HepG2 (cell line): ENCODE data around the gene ZBTB22. TPM values are rescaled to one million over a fixed set of nuclear protein-coding genes. Genes with fewer than 3 reads are reported as not detected.
A peak's percentile ranks its signal among the peaks of the same experiment; 100 is the strongest.

ENCODE experiments used
- AHDC1 ChIP-seq: sonication (generic); formaldehyde crosslinking; IDR thresholded peaks from 2 replicates; pipeline ENCODE4 v1.5.1; 2020; ENCODE audit warnings: mild to moderate bottlenecking, missing genetic modification reagents, borderline replicate concordance
- CAMTA2 ChIP-seq: sonication (generic); formaldehyde crosslinking; IDR thresholded peaks from 2 replicates; pipeline ENCODE4 v1.4.0; 2020; ENCODE audit warnings: mild to moderate bottlenecking, missing genetic modification reagents, borderline replicate concordance
- EEA1 ChIP-seq: sonication (generic); formaldehyde crosslinking; IDR thresholded peaks from 2 replicates; pipeline ENCODE4 v1.5.1; 2020; ENCODE audit warnings: mild to moderate bottlenecking, missing genetic modification reagents, borderline replicate concordance
- FOXP1 ChIP-seq, 2 experiments: fragments of 450-650 bp in 1 of 2; IDR thresholded peaks; 2 replicates each; pipeline ENCODE4 v1.6.1; 2017 to 2018; ENCODE audit warnings: antibody characterized with exemption in 1 of 2
- MAFK ChIP-seq, 2 experiments: IDR thresholded peaks in 1 of 2; conservative IDR thresholded peaks in 1 of 2; 2 replicates each; pipeline ENCODE4 v1.6.1; 2011; ENCODE audit warnings: improper control_type of control experiment in 2 of 2, low read length in 2 of 2
- RBFOX2 ChIP-seq: fragments of 200-400 bp; formaldehyde crosslinking; IDR thresholded peaks from 2 replicates; pipeline ENCODE4 v1.6.1; 2017; ENCODE audit warnings: low read depth, mild to moderate bottlenecking, low read length
- RFXAP ChIP-seq: sonication (generic); formaldehyde crosslinking; IDR thresholded peaks from 2 replicates; pipeline ENCODE4 v1.4.0; 2020; ENCODE audit warnings: missing genetic modification reagents, borderline replicate concordance
- SNRNP70 ChIP-seq: fragments of 200-400 bp; formaldehyde crosslinking; IDR thresholded peaks from 2 replicates; pipeline ENCODE4 v1.6.1; 2017; ENCODE audit warnings: mild to moderate bottlenecking, low read depth, low read length, moderate library complexity
- SPEN ChIP-seq: sonication (generic); formaldehyde crosslinking; IDR thresholded peaks from 2 replicates; pipeline ENCODE4 v1.5.1; 2020; ENCODE audit warnings: low read depth, mild to moderate bottlenecking, missing genetic modification reagents
- ZFP36L1 ChIP-seq: sonication (generic); formaldehyde crosslinking; IDR thresholded peaks from 2 replicates; pipeline ENCODE4 v1.8.0; 2022; ENCODE audit warnings: mild to moderate bottlenecking, missing genetic modification reagents, moderate library complexity
- ZIK1 ChIP-seq: sonication (generic); formaldehyde crosslinking; IDR thresholded peaks from 2 replicates; pipeline ENCODE4 v1.5.0; 2020; ENCODE audit warnings: mild to moderate bottlenecking, low read depth, missing genetic modification reagents, borderline replicate concordance
- ZNF121 ChIP-seq: sonication (generic); formaldehyde crosslinking; IDR thresholded peaks from 2 replicates; pipeline ENCODE4 v1.5.0; 2020; ENCODE audit warnings: mild to moderate bottlenecking, missing genetic modification reagents
- ZNF362 ChIP-seq: sonication (generic); formaldehyde crosslinking; IDR thresholded peaks from 2 replicates; pipeline ENCODE4 v1.4.0; 2020; ENCODE audit warnings: missing genetic modification reagents, mild to moderate bottlenecking, borderline replicate concordance
- ZNF605 ChIP-seq: sonication (generic); formaldehyde crosslinking; IDR thresholded peaks from 2 replicates; pipeline ENCODE4 v1.8.0; 2022; ENCODE audit warnings: mild to moderate bottlenecking, missing genetic modification reagents
- ZNF609 ChIP-seq: sonication (generic); formaldehyde crosslinking; IDR thresholded peaks from 2 replicates; pipeline ENCODE4 v1.4.0; 2020; ENCODE audit warnings: mild to moderate bottlenecking, missing genetic modification reagents, borderline replicate concordance
- ZNF768 ChIP-seq: sonication (generic); formaldehyde crosslinking; IDR thresholded peaks from 2 replicates; pipeline ENCODE4 v1.4.0; 2020; ENCODE audit warnings: missing genetic modification reagents
- ZNF891 ChIP-seq: sonication (generic); formaldehyde crosslinking; IDR thresholded peaks from 2 replicates; pipeline ENCODE4 v1.5.0; 2020; ENCODE audit warnings: mild to moderate bottlenecking, missing genetic modification reagents
- ZSCAN9 ChIP-seq: IDR thresholded peaks from 2 replicates; pipeline ENCODE4 v1.6.1; 2016; ENCODE audit warnings: borderline replicate concordance
- polyA plus RNA-seq, 8 experiments: library from polyadenylated mRNA; depleted of rRNA in 3 of 8; stranded (reverse) in 7 of 8; unstranded in 1 of 8; fragments of >200 nt; fragmentation: Illumina TruSeq in 4 of 8; extraction: Trizol in 4 of 8; gene quantifications; 2 replicates each; pipeline versions ENCODE4 v1.2.1 to v1.2.3, GENCODE V29; 2011 to 2016; ENCODE audit warnings: low read depth in 4 of 8, missing spikeins in 1 of 8, mixed read lengths in 1 of 8; ENCODE audit not compliant: insufficient read depth in 1 of 8
- total RNA-seq, 5 experiments: library from RNA; depleted of rRNA; stranded (reverse); fragments of >200 nt; fragmentation: Illumina TruSeq; extraction: Trizol; gene quantifications; 2 replicates each; pipeline ENCODE4 v1.2.3, GENCODE V29; 2016; ENCODE audit warnings: low read depth in 1 of 5

The ZBTB22 gene
- total and polyA plus RNA-seq, 2 of the 13 experiments (the other 11 are each of a cell fraction or from before 2014, with no cell fraction given): 8.0 to 10.6 TPM

GRCh38 chr6:33318426-33319073, 1.0 kb upstream of the ZBTB22 start (continued):
- TF ChIP-seq ZNF768 (CRISPR knock-in tag) (no peak), ZNF362 (CRISPR knock-in tag) (peak; percentile 63; the same call in 1 of the 2 replicates), ZIK1 (CRISPR knock-in tag) (no peak), CAMTA2 (no peak), ZSCAN9 (CRISPR knock-in tag) (no peak), SNRNP70 (no peak), MAFK (conservative IDR thresholded peaks at IDR 0.05 in 1 of 2, IDR thresholded peaks at IDR 0.05 in 1 of 2; ENCODE audit: low read length in 2 of 2) (no peak), ZNF121 (CRISPR knock-in tag) (peak; percentile 86), SPEN (CRISPR knock-in tag) (no peak), ZFP36L1 (CRISPR knock-in tag) (0 out of 2 replicates have a peak, but pooled peaks have one; percentile 11), ZNF605 (CRISPR knock-in tag) (no peak), EEA1 (CRISPR knock-in tag) (no peak), RBFOX2 (0 out of 2 replicates have a peak, but pooled peaks have one; percentile 22), RFXAP (CRISPR knock-in tag) (no peak), ZNF891 (CRISPR knock-in tag) (no peak), FOXP1 (IDR thresholded peaks at IDR 0.05) (no peak), FOXP1 (CRISPR knock-in tag; IDR thresholded peaks at IDR 0.05) (no peak), ZNF609 (CRISPR knock-in tag) (no peak), AHDC1 (CRISPR knock-in tag) (peak; percentile 17; the same call in 1 of the 2 replicates)
